ENCODE results near the gene ARG1.
"Not testable (repeated sequence)": the region's sequence is repeated elsewhere in the genome, so short reads cannot be mapped to it uniquely, and the experiment has no call there.

- TF ChIP-seq CTCF (conservative IDR thresholded peaks at IDR 0.05); EZH2 (IDR thresholded peaks at IDR 0.05; ENCODE audit: low read depth): not testable (repeated sequence)
Measured at GRCh38 chr6:131538615-131539014, 34.4 kb upstream of the ARG1 start.
